ENCODE data around the gene CEP128. TPM values are rescaled to one million over a fixed set of nuclear protein-coding genes. Genes with fewer than 3 reads are reported as not detected.

Gene CEP128
- total RNA-seq, 1 experiment from 2014 or later, result 16.4 TPM

DNA sequence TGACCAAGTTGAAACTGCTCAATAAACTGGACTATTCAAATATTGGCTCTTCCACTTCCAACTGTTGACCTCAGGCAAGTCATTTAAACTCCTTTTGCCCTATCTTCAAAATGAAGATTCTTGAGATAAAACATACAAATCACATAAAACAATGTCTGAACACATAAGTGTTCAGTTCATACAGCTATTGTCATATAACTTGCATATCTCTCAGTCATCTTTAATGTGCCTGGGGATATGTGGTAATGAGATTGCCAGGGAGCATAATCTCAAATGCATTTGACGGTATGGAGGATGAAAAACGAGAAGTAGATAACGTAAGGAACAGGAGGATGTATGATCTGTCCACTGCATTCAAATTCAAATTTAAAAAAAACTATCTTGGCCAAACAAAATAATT lies 493.3 kb downstream of the CEP128 start:
- ChIA-PET POLR2A (no interaction called here), RAD21 (ENCODE audit: low non-redundant PET in 1 of 2, low total read pairs in 2 of 2, uncharacterized antibody in 2 of 2, unreplicated experiment in 2 of 2) (no interaction called here), CTCF (no interaction called here)
- Histone ChIP-seq H3K27ac (ENCODE audit: low read depth, low read length) (no peak overlapping the region), H3K9me3 (ENCODE audit: control insufficient read depth in 1 of 2, insufficient read depth in 1 of 2, low read depth in 1 of 2, low read length in 2 of 2) (no peaks in the 10 kb centered on the region), H3K79me2 (ENCODE audit: insufficient read depth, low read length) (no peaks in the 10 kb centered on the region), H4K20me1 (ENCODE audit: insufficient read depth) (no peaks in the 10 kb centered on the region), H3K36me3 (ENCODE audit: control insufficient read depth in 1 of 2, insufficient read depth in 2 of 2, low read length in 2 of 2) (no peaks in the 10 kb centered on the region), H3K9ac (ENCODE audit: low read length) (no peak overlapping the region), H2AFZ (ENCODE audit: low read depth, low read length, poor library complexity, severe bottlenecking) (no peak overlapping the region), H3K4me1 (ENCODE audit: control insufficient read depth in 1 of 2, insufficient read depth in 2 of 2, low read length in 2 of 2) (no peaks in the 10 kb centered on the region), H3K4me2 (ENCODE audit: low read length) (no peak overlapping the region), H3K27me3 (ENCODE audit: insufficient read depth, low read length) (no peaks in the 10 kb centered on the region), H3K4me3 (replicated peaks in 1 of 2; ENCODE audit: low read depth in 1 of 2, low read length in 2 of 2) (no peak overlapping the region), H3K9me2 (ENCODE audit: insufficient read depth) (no peaks in the 10 kb centered on the region)
- no TSS peak for BruUV-seq (replicated peaks)
- no peak for DNase-seq (ENCODE audit: low read depth, low spot score)
- TF ChIP-seq JUND (IDR thresholded peaks at IDR 0.05) (no peak), ATF3 (IDR thresholded peaks at IDR 0.05) (no peak), EZH2phosphoT487 (IDR thresholded peaks at IDR 0.05; ENCODE audit: borderline replicate concordance) (no peak), ZFX (IDR thresholded peaks at IDR 0.05) (no peak), POLR2AphosphoS5 (IDR thresholded peaks at IDR 0.05; ENCODE audit: low read depth, low read length) (no peak), CBX3 (IDR thresholded peaks at IDR 0.05; ENCODE audit: low read depth) (no peak), ELF1 (IDR thresholded peaks at IDR 0.05; ENCODE audit: borderline replicate concordance, low read depth) (no peak), ZNF274 (IDR thresholded peaks at IDR 0.05; ENCODE audit: low read depth, low read length) (no peak)
- TF ChIP-seq, protein P1, sequence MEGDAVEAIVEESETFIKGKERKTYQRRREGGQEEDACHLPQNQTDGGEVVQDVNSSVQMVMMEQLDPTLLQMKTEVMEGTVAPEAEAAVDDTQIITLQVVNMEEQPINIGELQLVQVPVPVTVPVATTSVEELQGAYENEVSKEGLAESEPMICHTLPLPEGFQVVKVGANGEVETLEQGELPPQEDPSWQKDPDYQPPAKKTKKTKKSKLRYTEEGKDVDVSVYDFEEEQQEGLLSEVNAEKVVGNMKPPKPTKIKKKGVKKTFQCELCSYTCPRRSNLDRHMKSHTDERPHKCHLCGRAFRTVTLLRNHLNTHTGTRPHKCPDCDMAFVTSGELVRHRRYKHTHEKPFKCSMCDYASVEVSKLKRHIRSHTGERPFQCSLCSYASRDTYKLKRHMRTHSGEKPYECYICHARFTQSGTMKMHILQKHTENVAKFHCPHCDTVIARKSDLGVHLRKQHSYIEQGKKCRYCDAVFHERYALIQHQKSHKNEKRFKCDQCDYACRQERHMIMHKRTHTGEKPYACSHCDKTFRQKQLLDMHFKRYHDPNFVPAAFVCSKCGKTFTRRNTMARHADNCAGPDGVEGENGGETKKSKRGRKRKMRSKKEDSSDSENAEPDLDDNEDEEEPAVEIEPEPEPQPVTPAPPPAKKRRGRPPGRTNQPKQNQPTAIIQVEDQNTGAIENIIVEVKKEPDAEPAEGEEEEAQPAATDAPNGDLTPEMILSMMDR (IDR thresholded peaks at IDR 0.05 in 2 of 3, conservative IDR thresholded peaks at IDR 0.05 in 1 of 3; ENCODE audit: borderline replicate concordance in 1 of 3, insufficient read depth in 1 of 3, low read depth in 2 of 3, low read length in 2 of 3), result no peak
- intact Hi-C loops (cut with micrococcal nuclease), result no loop called here
- ATAC-seq, result no peak

- BruUV-seq (replicated peaks), result no TSS peak
- no peak overlapping the region for H3K27ac ChIP-seq (ENCODE audit: low read depth, low read length)
- DNase-seq (ENCODE audit: low read depth, low spot score), result no peak
- no peak for TF ChIP-seq POLR2A (IDR thresholded peaks at IDR 0.05; ENCODE audit: borderline replicate concordance, extremely low read depth, insufficient read depth, insufficient read length)
- TF ChIP-seq, protein P2, sequence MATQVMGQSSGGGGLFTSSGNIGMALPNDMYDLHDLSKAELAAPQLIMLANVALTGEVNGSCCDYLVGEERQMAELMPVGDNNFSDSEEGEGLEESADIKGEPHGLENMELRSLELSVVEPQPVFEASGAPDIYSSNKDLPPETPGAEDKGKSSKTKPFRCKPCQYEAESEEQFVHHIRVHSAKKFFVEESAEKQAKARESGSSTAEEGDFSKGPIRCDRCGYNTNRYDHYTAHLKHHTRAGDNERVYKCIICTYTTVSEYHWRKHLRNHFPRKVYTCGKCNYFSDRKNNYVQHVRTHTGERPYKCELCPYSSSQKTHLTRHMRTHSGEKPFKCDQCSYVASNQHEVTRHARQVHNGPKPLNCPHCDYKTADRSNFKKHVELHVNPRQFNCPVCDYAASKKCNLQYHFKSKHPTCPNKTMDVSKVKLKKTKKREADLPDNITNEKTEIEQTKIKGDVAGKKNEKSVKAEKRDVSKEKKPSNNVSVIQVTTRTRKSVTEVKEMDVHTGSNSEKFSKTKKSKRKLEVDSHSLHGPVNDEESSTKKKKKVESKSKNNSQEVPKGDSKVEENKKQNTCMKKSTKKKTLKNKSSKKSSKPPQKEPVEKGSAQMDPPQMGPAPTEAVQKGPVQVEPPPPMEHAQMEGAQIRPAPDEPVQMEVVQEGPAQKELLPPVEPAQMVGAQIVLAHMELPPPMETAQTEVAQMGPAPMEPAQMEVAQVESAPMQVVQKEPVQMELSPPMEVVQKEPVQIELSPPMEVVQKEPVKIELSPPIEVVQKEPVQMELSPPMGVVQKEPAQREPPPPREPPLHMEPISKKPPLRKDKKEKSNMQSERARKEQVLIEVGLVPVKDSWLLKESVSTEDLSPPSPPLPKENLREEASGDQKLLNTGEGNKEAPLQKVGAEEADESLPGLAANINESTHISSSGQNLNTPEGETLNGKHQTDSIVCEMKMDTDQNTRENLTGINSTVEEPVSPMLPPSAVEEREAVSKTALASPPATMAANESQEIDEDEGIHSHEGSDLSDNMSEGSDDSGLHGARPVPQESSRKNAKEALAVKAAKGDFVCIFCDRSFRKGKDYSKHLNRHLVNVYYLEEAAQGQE (IDR thresholded peaks at IDR 0.05; ENCODE audit: low read depth), result no peak
- TF ChIP-seq ZBTB33 (IDR thresholded peaks at IDR 0.05; ENCODE audit: extremely low read depth, insufficient replicate concordance, low read length), result no peak
- TF ChIP-seq SIN3A (IDR thresholded peaks at IDR 0.05; ENCODE audit: low read depth), result no peak
- no peak for TF ChIP-seq CEBPB (IDR thresholded peaks at IDR 0.05; ENCODE audit: low read depth)
These were observed 494.1 kb downstream of the CEP128 start for GRCh38 chr14:80447392-80447791.

More at GRCh38 chr14:80447392-80447791, 494.1 kb downstream of the CEP128 start:
- Histone ChIP-seq H3K9ac (ENCODE audit: low read length) (no peak overlapping the region), H3K36me3 (ENCODE audit: control insufficient read depth in 1 of 2, insufficient read depth in 2 of 2, low read length in 2 of 2) (no peaks in the 10 kb centered on the region), H3K9me2 (ENCODE audit: insufficient read depth) (no peaks in the 10 kb centered on the region), H3K4me3 (replicated peaks in 1 of 2; ENCODE audit: low read depth in 1 of 2, low read length in 2 of 2) (no peak overlapping the region), H2AFZ (ENCODE audit: low read depth, low read length, poor library complexity, severe bottlenecking) (no peak overlapping the region), H3K79me2 (ENCODE audit: insufficient read depth, low read length) (no peaks in the 10 kb centered on the region), H3K4me1 (ENCODE audit: control insufficient read depth in 1 of 2, insufficient read depth in 2 of 2, low read length in 2 of 2) (no peaks in the 10 kb centered on the region), H3K27me3 (ENCODE audit: insufficient read depth, low read length) (no peaks in the 10 kb centered on the region), H3K4me2 (ENCODE audit: low read length) (no peak overlapping the region), H4K20me1 (ENCODE audit: insufficient read depth) (no peaks in the 10 kb centered on the region), H3K9me3 (ENCODE audit: control insufficient read depth in 1 of 2, insufficient read depth in 1 of 2, low read depth in 1 of 2, low read length in 2 of 2) (no peaks in the 10 kb centered on the region)
- ChIA-PET POLR2A (no interaction called here), CTCF (no interaction called here), RAD21 (ENCODE audit: low non-redundant PET in 1 of 2, low total read pairs in 2 of 2, uncharacterized antibody in 2 of 2, unreplicated experiment in 2 of 2) (no interaction called here)
- intact Hi-C loops (cut with micrococcal nuclease), result no loop called here
- no peak for ATAC-seq

Measured in HCT116 (cell line).